GM10266 (cell line): ENCODE results near the gene ATG16L2.

Experiments used
- DNase-seq: peaks from one replicate; pipeline ENCODE4 v3.0.0; 2012; ENCODE audit errors: extremely low spot score
- TF ChIP-seq, protein P1 (sequence below): IDR thresholded peaks from 2 replicates; pipeline ENCODE4 v1.5.1; 2012; ENCODE audit warnings: mild to moderate bottlenecking, low read depth; ENCODE audit not compliant: control insufficient read depth, insufficient read depth; ENCODE audit errors: missing control alignments

ATG16L2 gene

DNA sequence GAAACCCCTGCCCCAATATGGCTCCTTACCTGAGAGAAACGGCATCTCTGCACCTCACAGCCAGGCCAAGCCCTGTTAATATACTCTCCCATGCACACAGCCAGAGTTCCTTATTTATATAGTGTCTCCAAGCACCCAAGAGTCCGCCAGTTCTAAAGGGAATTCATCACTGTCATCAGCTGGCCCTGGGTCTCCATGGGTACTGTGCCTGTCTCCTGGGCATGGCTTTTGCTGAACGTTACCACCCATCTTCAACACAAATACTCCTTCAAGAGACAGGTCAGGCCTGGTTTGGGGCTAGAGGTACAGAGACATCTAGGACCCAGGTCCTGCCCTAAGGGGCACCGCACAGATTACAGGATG lies 1.6 kb upstream of the ATG16L2 start:
- no peak for DNase-seq
- TF ChIP-seq, protein P1, sequence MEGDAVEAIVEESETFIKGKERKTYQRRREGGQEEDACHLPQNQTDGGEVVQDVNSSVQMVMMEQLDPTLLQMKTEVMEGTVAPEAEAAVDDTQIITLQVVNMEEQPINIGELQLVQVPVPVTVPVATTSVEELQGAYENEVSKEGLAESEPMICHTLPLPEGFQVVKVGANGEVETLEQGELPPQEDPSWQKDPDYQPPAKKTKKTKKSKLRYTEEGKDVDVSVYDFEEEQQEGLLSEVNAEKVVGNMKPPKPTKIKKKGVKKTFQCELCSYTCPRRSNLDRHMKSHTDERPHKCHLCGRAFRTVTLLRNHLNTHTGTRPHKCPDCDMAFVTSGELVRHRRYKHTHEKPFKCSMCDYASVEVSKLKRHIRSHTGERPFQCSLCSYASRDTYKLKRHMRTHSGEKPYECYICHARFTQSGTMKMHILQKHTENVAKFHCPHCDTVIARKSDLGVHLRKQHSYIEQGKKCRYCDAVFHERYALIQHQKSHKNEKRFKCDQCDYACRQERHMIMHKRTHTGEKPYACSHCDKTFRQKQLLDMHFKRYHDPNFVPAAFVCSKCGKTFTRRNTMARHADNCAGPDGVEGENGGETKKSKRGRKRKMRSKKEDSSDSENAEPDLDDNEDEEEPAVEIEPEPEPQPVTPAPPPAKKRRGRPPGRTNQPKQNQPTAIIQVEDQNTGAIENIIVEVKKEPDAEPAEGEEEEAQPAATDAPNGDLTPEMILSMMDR: no peak

DNA sequence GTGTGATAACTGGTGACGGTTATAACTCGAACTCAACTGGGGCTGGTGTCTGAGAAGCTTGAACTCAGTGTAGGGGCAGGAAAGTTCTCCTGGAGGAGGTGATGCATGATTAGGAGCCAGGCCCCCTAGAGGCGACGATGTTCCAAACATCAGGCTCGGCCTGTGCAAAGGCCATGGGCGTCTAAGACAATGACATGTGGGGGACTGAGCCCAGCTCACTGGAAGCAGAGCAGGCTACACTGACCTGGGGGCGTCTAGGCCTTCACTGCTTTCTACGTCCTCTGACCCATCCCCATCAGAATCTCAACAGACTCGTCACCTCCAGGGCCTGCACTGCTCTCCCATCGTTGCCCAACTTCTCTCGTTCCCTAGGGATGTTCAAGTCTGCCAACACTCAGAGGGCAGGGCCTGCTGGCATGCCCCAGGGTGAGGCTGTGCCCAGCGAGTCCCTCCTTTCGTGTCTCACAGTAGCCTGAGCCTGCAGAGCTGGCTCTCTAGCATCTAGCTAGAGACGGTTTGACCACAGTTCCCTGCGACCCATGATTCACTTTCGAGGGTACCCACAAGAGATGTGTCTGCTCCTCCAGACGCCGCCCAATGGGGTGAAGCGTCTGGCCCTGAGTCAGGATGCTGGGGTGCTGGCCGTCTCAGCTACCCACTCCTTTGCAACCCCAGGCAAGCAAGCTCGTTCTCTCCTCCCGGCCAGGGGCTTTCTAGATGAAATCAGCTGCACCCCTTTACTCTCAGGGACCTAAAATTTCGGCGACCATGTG lies 1.1 kb upstream of the ATG16L2 start:
- TF ChIP-seq, protein P1: peak; percentile 75
- peak; percentile 80 for DNase-seq

DNA sequence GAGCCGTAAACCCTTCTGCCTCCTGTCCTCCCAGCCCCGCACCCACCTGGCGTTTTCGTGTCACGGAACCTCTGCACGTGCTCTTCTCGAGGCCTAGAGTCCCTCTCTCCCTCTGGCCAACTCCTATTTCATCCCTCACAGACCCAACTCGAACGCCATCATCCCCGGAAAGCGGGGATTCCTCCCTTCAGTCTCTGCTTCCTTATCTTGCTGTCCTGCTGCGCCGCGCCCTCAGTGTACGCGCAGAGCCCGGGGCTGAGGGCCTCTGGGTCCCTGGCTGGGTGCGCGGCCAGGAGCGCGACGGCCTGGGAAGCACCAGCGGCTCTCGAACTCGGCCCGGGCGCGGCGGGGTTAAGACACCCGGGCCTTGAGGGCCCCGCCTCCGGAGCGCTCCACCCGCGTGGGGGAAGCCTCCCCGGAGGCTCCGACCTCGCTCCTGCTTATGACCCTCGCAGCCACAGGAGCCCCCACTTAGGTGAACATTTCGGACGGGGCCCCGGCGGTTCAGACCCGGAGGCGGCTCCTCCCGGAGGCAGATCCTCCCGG lies 398 bp upstream of the ATG16L2 start:
- DNase-seq: peak; percentile 86
- TF ChIP-seq, protein P1: no peak

DNA sequence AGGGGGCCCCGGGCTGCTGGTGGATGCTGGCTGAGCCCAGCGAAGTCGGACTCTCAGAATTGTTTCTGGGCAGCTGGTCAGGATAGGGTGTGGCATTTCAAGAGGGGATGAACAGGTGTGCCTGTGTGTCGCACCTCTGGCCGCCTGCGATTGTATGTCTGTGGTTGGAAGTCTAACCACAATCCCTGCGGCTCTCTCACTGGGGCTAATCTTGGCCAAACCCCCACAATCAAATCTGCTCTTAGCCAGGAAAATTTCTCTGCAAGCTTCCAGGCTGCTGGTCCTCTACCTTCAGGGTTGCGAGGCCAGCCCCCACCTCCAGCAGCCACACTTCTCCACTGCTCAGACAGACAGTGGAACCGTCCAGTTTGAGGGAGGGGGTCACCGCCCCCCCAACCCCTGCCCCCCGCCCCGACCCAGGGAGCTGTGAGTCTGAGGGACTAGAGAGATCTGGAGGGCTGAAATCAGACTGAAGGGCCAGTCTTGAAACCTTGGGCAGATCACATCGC lies 953 bp downstream of the ATG16L2 start:
- peak; percentile 14 for DNase-seq
- TF ChIP-seq, protein P1: no peak

DNA sequence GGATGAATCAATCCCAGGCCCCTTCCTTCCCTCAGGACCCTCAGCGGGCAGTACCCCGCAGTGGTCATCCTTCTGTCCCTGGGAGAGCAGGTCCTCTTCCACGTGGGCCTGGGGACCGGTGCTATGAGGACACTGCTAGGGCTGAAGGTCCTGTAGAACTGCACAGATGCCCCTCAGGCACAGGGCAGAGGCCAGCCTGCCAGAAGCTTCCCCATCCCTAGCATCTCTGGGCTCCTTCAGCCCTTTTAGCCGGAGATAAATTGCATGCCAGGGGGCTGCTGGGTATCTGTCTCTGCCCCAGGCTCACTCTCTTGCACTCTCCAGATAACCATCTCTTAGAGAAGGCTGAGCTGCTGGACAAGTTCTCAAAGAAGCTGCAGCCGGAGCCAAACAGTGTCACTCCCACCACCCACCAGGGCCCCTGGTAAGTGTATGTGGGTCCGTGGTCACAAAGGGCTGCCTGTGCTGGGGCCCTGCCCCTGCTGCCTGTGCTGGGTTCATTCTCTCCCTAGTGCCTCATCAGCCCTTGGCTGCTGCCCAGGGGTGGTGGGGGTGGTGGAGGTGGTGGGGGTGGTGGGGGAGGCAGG lies 2.3 kb downstream of the ATG16L2 start:
- peak; percentile 11 for DNase-seq
- TF ChIP-seq, protein P1: no peak

DNA sequence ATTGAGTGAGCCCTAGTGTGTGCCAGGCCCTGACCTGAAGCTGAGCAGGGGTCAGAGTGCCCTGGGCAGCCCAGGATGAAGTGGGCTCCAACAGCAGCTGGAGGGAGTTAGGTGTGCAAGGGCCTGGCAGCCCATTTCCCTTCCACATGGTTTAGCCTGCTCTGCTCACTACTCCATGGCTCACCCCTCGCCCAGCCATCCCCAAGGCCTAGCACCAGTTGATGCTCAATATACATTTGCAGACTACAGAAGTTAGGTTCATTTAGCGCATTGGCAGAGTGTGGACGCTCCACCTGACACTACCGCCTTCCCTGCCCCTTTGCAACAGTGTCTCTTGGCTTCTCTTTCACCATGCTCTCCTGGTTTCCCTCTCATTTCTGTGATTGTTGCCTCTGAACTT lies 3.8 kb downstream of the ATG16L2 start:
- no peak for DNase-seq
- TF ChIP-seq, protein P1: no peak

DNA sequence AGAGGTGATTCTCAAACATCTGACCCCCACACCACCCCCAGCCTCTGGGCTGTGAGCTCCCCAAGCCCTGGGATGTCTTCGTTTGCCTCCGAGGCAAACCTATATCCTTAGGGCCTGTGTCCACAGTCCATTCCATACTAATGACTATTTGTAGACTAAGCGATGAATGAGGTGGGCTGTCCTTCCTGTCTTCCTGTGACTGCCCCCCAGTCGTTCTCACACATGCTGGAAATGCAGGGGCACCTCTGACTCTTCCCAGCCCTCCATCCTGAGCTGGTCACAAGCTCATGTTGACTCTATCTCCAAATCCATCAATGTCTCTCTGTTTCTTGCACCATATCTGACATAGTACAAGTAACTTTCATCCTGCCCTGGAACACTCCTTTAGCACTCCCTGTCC lies 4.8 kb downstream of the ATG16L2 start:
- TF ChIP-seq, protein P1: no peak
- DNase-seq: no peak
